GM19452 (cell line): ENCODE results near the gene ID2.
"Not testable (repeated sequence)": the region's sequence is repeated elsewhere in the genome, so short reads cannot be mapped to it uniquely, and the experiment has no call there.

Experiments
- ATAC-seq: cut with Tn5 transposase; IDR thresholded peaks from one replicate; pipeline ENCODE4 v1.9.1; 2021; ENCODE audit not compliant: unreplicated experiment

The ID2 gene

GRCh38 chr2:8725838-8726237, 44.0 kb downstream of the ID2 start:
- no peak for ATAC-seq

GRCh38 chr2:8728305-8729015, 46.6 kb downstream of the ID2 start:
- ATAC-seq, result no peak

- ATAC-seq, result not testable (repeated sequence)
These were observed 47.2 kb downstream of the ID2 start for GRCh38 chr2:8729101-8729500.

GRCh38 chr2:8729939-8730338, 48.1 kb downstream of the ID2 start:
- ATAC-seq, result no peak

GRCh38 chr2:8732601-8733000, 50.7 kb downstream of the ID2 start:
- no peak for ATAC-seq
